Measurements from ENCODE around the gene PRR36. TPM values are rescaled to one million over a fixed set of nuclear protein-coding genes. Genes with fewer than 3 reads are reported as not detected.

PRR36 gene
- total RNA-seq (2022; extraction: Qiagen RNA extraction; ENCODE audit: low read depth), result 0.17 to 0.42 TPM (median 0.39 TPM) in 5 replicates

GRCh38 chr19:7874076-7874896, at the start of gene PRR36:
TSS of gene PRR36 (minus strand) at chr19:7874390. CDS start at chr19:7873689, 701 bp downstream.

GRCh38 chr19:7919610-7920518, 45.7 kb upstream of the PRR36 start, which contains the start of gene SNAPC2:
TSS of gene SNAPC2 (plus strand) at chr19:7920338. CDS start at chr19:7920367, 29 bp downstream.

GRCh38 chr19:7914598-7915045, 40.4 kb upstream of the PRR36 start, which contains the start of gene TGFBR3L:
TSS of gene TGFBR3L (plus strand) at chr19:7914830.

DNA sequence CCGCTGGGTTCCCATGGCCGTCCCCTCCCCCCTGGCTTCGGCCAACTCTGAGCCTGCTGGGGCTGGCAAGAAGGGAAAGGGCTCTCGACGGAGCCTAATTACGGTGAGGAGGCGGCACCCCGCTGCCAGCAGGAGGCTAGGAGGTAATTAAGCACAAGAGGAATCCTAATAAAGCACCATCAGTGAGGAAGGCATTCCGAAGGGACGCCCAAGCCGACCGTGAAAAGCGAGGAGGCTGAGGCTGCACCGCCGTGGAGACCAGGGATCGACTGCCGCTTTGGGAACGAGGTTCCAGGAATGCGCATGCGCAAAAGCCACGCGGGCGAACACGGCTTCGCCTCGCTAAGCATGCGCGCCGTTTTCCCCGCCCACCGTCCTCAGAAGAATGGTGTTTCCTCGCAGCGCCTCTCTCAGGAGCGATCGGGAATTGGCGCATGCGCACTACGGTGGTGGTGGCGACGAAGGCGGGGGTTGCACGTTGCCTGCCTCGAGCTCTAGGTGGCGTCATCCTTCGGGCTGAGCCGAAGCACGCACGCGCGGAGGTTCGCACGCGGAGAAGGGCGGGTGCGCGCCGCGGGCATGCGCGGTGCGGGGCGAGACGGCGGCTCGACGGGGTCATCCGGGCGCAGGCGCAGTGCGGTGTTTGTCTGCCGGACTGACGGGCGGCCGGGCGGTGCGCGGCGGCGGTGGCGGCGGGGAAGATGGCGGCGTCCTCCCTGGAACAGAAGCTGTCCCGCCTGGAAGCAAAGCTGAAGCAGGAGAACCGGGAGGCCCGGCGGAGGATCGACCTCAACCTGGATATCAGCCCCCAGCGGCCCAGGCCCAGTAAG, 29.3 kb upstream of the PRR36 start, which contains the start of gene MAP2K7:
Gene MAP2K7, plus strand, starts transcription at position 634 of the 830 bp plus-strand sequence. Its CDS starts 68 bp downstream, at position 702.

GRCh38 chr19:7888145-7888825, 14.1 kb upstream of the PRR36 start, which contains the start of gene LRRC8E:
TSS of gene LRRC8E (plus strand) at chr19:7888510. CDS start at chr19:7895604, 7,094 bp downstream.

DNA sequence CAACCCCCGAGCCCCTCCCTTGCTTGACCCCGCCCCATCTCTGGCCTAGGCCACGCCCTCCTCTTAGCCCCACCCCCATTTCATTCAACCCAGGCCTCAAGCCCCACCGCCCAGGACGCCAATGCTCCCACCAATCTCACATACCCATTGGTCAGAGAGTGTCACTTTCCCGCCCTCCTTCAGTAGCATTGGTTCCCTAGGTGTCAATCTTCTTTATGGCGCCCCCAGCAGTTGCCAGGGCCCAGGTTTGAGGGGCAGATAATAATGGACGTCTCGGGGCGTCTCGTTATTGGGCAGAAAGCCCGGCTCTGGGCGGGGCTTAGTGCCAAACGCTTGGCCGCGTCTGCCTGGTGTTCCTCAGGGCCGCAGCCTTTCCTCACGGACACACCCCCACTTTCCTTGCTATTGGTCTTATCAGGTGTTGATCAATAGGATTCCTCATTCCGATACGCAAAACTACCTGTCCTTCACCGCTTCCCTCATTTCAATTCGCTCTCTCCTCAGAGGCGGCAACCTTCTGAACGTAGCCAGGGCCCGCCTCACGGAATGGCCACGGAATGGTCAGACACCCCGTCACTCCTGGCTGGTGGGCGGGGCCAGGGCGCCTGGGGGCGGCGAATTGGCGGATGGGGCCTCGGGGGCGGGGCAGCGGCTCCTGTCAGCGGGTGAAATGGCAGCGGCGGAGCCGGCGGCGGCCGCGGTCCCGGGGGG, 44.5 kb downstream of the PRR36 start, which contains the start of gene EVI5L:
Gene EVI5L, plus strand, starts transcription at position 658 of the 711 bp plus-strand sequence. CDS start 16,325 bp downstream, outside the sequence.

Other genes with a start within 250 kb of the PRR36 start
- 22.6 to 28.9 TPM (median 26.4 TPM) in 5 replicates for gene XAB2, start 244.8 kb downstream of the PRR36 start, total RNA-seq (2022; extraction: Qiagen RNA extraction; ENCODE audit: low read depth)
- 52.5 to 80.8 TPM (median 53.6 TPM) in 5 replicates for gene PET100, start 244.6 kb downstream of the PRR36 start, total RNA-seq (2022; extraction: Qiagen RNA extraction; ENCODE audit: low read depth)
- 0.22 TPM in 1 of 5 replicates, not detected in the others for gene PCP2, start 240.7 kb downstream of the PRR36 start, total RNA-seq (2022; extraction: Qiagen RNA extraction; ENCODE audit: low read depth)
- gene STXBP2, start 237.3 kb downstream of the PRR36 start, total RNA-seq (2022; extraction: Qiagen RNA extraction; ENCODE audit: low read depth), result 34.8 to 45.3 TPM (median 40.5 TPM) in 5 replicates
- gene RETN, start 205.3 kb downstream of the PRR36 start, total RNA-seq (2022; extraction: Qiagen RNA extraction; ENCODE audit: low read depth), result not detected in 5 replicates
- gene MCEMP1, start 197.3 kb downstream of the PRR36 start, total RNA-seq (2022; extraction: Qiagen RNA extraction; ENCODE audit: low read depth), result not detected in 5 replicates
- gene TRAPPC5, start 193.6 kb downstream of the PRR36 start, total RNA-seq (2022; extraction: Qiagen RNA extraction; ENCODE audit: low read depth), result 35.7 to 103 TPM (median 92.3 TPM) in 5 replicates
- gene FCER2, start 172.3 kb downstream of the PRR36 start, total RNA-seq (2022; extraction: Qiagen RNA extraction; ENCODE audit: low read depth), result not detected in 5 replicates
- not detected in 5 replicates for gene CLEC4G, start 142.3 kb downstream of the PRR36 start, total RNA-seq (2022; extraction: Qiagen RNA extraction; ENCODE audit: low read depth)
- not detected in 5 replicates for gene CD209, start 126.9 kb downstream of the PRR36 start, total RNA-seq (2022; extraction: Qiagen RNA extraction; ENCODE audit: low read depth)
- 0.03 TPM in 1 of 5 replicates, not detected in the others for gene CLEC4M, start 111.1 kb downstream of the PRR36 start, total RNA-seq (2022; extraction: Qiagen RNA extraction; ENCODE audit: low read depth)
- 0.96 to 2.0 TPM (median 1.4 TPM) in 5 replicates for gene EVI5L, start 44.2 kb downstream of the PRR36 start, total RNA-seq (2022; extraction: Qiagen RNA extraction; ENCODE audit: low read depth)
- 5.1 to 6.8 TPM (median 5.9 TPM) in 5 replicates for gene LRRC8E, start 14.1 kb upstream of the PRR36 start, total RNA-seq (2022; extraction: Qiagen RNA extraction; ENCODE audit: low read depth)
- gene MAP2K7, start 29.5 kb upstream of the PRR36 start, total RNA-seq (2022; extraction: Qiagen RNA extraction; ENCODE audit: low read depth), result 12.5 to 18.5 TPM (median 17.4 TPM) in 5 replicates
- gene TGFBR3L, start 40.4 kb upstream of the PRR36 start, total RNA-seq (2022; extraction: Qiagen RNA extraction; ENCODE audit: low read depth), result 1.3 to 2.3 TPM (median 2.0 TPM) in 5 replicates
- gene SNAPC2, start 45.9 kb upstream of the PRR36 start, total RNA-seq (2022; extraction: Qiagen RNA extraction; ENCODE audit: low read depth), result 19.6 to 31.6 TPM (median 29.7 TPM) in 5 replicates
- 8.5 to 21.3 TPM (median 20.2 TPM) in 5 replicates for gene CTXN1, start 51.7 kb upstream of the PRR36 start, total RNA-seq (2022; extraction: Qiagen RNA extraction; ENCODE audit: low read depth)
- 28.1 to 32.4 TPM (median 30.7 TPM) in 5 replicates for gene TIMM44, start 69.3 kb upstream of the PRR36 start, total RNA-seq (2022; extraction: Qiagen RNA extraction; ENCODE audit: low read depth)
- gene ELAVL1, start 131.3 kb upstream of the PRR36 start, total RNA-seq (2022; extraction: Qiagen RNA extraction; ENCODE audit: low read depth), result 63.6 to 72.8 TPM (median 72.2 TPM) in 5 replicates
- gene CCL25, start 178.4 kb upstream of the PRR36 start, total RNA-seq (2022; extraction: Qiagen RNA extraction; ENCODE audit: low read depth), result not detected in 5 replicates

All from A549 treated with CpdA at 1 μM for 4 hours (cell line).